ENCODE measurements around the gene PCYT2. TPM values are rescaled to one million over a fixed set of nuclear protein-coding genes. Genes with fewer than 3 reads are reported as not detected.
A peak's percentile ranks its signal among the peaks of the same experiment; 100 is the strongest.
"Not testable (repeated sequence)": the region's sequence is repeated elsewhere in the genome, so short reads cannot be mapped to it uniquely, and the experiment has no call there.

PCYT2 gene
- total RNA-seq, 2 experiments from 2014 or later, result 20.5 to 22.6 TPM

DNA sequence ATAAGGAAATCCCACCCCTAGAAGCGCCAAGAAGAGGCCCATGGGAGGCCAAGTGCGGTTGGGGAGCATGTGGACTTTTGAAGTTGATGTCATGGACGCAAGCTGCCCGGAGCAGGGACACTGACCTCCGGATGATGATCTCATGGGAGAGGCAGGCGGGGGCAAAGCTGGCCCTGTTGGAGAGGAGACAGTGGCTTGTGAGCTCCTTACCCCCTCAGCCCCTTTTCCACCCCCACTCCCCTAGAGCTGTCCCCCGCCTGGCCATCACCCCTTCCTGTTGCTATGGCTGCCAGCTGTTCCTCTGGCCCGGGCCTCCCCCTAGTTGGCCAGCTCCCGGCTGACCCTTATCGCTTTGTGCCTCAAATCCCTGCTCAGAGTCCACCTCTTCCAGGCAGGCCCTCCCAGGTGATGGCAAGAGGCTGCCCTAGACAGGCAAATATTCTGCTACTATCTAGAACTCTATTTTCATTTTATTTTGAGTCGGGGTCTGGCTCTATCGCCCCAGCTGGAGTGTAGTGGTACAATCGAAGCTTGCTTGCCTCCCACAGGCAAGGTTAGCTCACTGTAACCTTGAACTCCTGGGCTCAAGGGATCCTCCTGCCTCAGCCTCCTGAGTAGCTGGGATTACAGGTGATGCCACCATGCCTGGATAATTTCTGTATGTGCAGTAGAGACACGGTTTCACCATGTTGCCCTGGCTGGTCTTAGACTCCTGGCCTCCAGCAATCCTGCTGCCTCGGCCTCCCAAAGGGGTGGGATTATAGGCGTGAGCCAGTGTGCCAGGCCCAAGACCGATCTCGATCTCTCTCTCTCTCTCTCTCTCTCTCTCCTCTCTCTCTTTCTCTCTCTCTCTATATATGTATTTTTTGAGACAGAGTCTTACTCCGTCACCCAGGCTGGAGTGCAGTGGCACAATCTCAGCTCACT, 43.2 kb upstream of the PCYT2 start:
- Mint-ChIP-seq H3K27me3 (peaks cover 14% of the 10 kb centered on the region), H3K9me3 (no peaks in the 10 kb centered on the region)

DNA sequence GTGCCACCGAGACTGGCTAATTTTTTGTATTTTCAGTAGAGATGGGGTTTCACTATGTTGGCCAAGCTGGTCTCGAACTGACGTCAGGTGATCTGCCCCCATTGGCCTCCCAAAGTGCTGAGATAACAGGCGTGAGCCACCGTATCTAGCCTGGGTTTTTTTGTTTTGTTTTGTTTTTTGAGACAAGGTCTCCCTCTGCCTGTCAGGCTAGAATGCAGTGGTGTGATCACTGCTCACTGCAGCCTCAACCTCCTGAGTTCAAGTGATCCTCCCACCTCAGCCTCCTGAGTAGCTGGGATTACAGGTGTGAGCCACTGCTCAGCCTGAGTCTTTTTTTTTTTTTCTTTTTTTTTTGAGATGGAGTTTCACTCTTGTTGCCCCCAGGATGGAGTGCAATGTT, 42.2 kb upstream of the PCYT2 start:
- H3K4me1 Mint-ChIP-seq (ENCODE audit: low read depth); H3K36me3 Mint-ChIP-seq (ENCODE audit: low read depth); H3K27ac Mint-ChIP-seq; DNase-seq; H3K27me3 Mint-ChIP-seq; H3K4me3 Mint-ChIP-seq; H3K9me3 Mint-ChIP-seq; intact Hi-C loops (cut with micrococcal nuclease): not testable (repeated sequence)
- POLR2A ChIA-PET, result interaction anchor here (1.2 kb wide), 1 partner anchor 16 kb away, joined by 3 read pairs; no protein-coding TSS in a partner anchor
- CTCF ChIA-PET, result interaction anchor here (1.0 to 1.7 kb wide), 5 partner anchors 9 to 229 kb away, joined by 3 to 5 read pairs (median 3); no protein-coding TSS in a partner anchor
- ATAC-seq, result peak; percentile 24

More for the DNA sequence above, 43.2 kb upstream of the PCYT2 start:
- H3K4me3 Mint-ChIP-seq, result no peak overlapping the region
- no peak overlapping the region for H3K27ac Mint-ChIP-seq
- H3K36me3 Mint-ChIP-seq (ENCODE audit: low read depth), result no peaks in the 10 kb centered on the region
- CTCF ChIA-PET, result interaction anchor here (0.6 to 1.7 kb wide), 8 partner anchors 10 to 220 kb away, joined by 3 to 5 read pairs (median 3); no protein-coding TSS in a partner anchor
- intact Hi-C loops (cut with micrococcal nuclease), result loop anchor here (5.0 kb wide), 1 partner anchor 68 kb away; the partner anchor contains the start of genes CENPX and LRRC45
- POLR2A ChIA-PET, result interaction anchor here (1.2 kb wide), 1 partner anchor 17 kb away, joined by 3 read pairs; no protein-coding TSS in a partner anchor
- ATAC-seq (no peak), DNase-seq (no peak)
- no peaks in the 10 kb centered on the region for H3K4me1 Mint-ChIP-seq (ENCODE audit: low read depth)
- TF ChIP-seq, protein P1, sequence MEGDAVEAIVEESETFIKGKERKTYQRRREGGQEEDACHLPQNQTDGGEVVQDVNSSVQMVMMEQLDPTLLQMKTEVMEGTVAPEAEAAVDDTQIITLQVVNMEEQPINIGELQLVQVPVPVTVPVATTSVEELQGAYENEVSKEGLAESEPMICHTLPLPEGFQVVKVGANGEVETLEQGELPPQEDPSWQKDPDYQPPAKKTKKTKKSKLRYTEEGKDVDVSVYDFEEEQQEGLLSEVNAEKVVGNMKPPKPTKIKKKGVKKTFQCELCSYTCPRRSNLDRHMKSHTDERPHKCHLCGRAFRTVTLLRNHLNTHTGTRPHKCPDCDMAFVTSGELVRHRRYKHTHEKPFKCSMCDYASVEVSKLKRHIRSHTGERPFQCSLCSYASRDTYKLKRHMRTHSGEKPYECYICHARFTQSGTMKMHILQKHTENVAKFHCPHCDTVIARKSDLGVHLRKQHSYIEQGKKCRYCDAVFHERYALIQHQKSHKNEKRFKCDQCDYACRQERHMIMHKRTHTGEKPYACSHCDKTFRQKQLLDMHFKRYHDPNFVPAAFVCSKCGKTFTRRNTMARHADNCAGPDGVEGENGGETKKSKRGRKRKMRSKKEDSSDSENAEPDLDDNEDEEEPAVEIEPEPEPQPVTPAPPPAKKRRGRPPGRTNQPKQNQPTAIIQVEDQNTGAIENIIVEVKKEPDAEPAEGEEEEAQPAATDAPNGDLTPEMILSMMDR (IDR thresholded peaks at IDR 0.05), result no peak

DNA sequence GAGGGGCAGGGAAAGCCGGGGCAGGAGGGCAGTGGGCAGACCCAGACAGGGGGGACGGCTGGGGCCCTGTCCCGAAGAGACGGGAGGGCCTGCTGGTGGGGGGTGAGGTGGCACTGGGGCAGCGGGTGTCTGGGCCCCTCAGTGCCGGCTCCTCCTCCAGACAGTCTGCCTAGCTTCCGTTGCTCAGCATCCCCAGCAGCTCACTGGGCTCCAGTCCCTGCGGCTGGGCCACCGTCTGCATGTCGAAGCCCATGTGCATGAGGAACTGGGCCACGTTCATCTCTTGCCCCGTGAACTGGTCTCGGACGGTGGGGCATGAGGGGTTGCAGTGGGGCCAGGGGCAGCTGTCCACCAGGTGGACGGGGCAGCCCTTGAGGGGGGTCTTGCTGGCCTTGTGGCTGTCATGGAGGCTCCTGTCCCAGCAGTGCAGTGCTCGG, 41.6 kb upstream of the PCYT2 start:
- Mint-ChIP-seq H3K4me1 (ENCODE audit: low read depth) (no peaks in the 10 kb centered on the region), H3K4me3 (no peak overlapping the region), H3K27ac (no peak overlapping the region), H3K9me3 (no peaks in the 10 kb centered on the region), H3K27me3 (peaks cover 2% of the 10 kb centered on the region), H3K36me3 (ENCODE audit: low read depth) (no peaks in the 10 kb centered on the region)
- TF ChIP-seq, protein P1 (IDR thresholded peaks at IDR 0.05), result no peak
- POLR2A ChIA-PET, result no interaction called here
- CTCF ChIA-PET, result interaction anchor here (1.0 to 1.7 kb wide), 5 partner anchors 8 to 228 kb away, joined by 3 to 5 read pairs (median 3); no protein-coding TSS in a partner anchor
- ATAC-seq (no peak), DNase-seq (no peak)
- intact Hi-C loops (cut with micrococcal nuclease), result no loop called here

DNA sequence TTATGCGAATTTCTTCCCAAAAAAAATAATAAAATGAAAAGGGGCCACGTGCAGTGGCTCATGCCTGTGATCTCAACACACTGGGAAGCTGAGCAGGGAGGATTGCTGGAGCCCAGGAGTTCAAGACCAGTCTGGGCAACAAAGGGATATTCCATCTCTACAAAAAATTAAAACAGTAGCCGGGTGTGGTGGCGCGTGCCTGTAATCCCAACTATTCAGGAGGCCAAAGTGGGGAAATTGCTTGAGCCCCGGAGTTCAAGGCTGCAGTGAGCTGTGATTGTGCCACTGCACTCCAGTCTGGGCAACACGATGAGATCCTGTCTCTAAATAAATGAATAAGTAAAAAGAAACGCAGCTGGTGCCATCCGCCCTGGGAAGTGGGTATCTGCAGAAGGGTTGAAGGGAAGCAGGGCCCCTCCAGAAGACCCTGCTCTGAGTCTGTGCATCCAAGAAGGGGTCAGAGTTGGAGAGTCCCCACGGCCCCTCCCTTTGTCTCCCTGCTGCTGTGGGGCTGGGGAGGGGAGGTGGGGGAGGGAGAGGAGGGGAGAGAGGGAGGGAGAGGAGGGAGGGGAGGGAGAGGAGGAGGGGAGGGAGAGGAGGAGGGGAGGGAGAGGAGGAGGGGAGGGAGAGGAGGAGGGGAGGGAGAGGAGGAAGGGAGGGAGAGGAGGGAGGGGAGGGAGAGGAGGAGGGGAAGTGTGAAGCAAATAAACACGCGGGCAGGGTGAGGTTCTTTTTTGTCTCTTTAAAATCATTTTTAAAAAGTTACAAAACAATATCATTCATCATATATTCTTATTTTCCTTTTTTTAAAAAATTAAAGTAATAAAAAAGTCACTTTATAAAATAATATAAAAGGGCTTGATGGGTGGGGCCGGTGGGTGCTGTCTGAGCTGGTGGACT, 40.8 kb upstream of the PCYT2 start:
- Mint-ChIP-seq H3K27me3 (no peaks in the 10 kb centered on the region), H3K27ac (no peak overlapping the region), H3K4me1 (ENCODE audit: low read depth) (no peaks in the 10 kb centered on the region), H3K36me3 (ENCODE audit: low read depth) (no peaks in the 10 kb centered on the region), H3K4me3 (no peak overlapping the region), H3K9me3 (no peaks in the 10 kb centered on the region)
- TF ChIP-seq, protein P1 (IDR thresholded peaks at IDR 0.05), result no peak
- ATAC-seq (no peak), DNase-seq (no peak)
- POLR2A ChIA-PET, result interaction anchor here (1.0 kb wide), 1 partner anchor 10 kb away, joined by 5 read pairs; no protein-coding TSS in a partner anchor
- CTCF ChIA-PET, result interaction anchor here (1.6 kb wide), 2 partner anchors 14 to 79 kb away, joined by 3 to 4 read pairs; no protein-coding TSS in a partner anchor
- intact Hi-C loops (cut with micrococcal nuclease), result no loop called here

DNA sequence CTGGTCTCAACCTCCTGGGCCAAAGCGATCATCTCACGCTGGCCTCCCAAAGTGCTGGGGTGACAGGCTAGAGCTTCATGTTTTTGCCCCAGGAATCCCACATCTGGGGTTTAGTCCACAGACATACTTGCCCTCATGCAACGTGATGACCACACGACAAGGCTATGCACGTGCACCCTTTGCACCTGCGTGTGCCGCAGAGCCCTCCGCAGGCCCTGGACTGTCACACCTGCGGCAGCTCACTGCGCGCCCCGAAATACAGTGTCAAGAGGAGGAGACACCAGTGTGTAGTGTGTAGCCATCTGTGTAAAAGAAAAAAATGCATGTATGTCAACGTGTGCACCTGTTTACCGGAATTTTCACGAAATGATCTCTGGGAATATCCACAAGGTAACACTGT, 39.3 kb upstream of the PCYT2 start:
- POLR2A ChIA-PET, result no interaction called here
- H3K9me3 Mint-ChIP-seq, result no peaks in the 10 kb centered on the region
- TF ChIP-seq, protein P1 (IDR thresholded peaks at IDR 0.05), result no peak
- CTCF ChIA-PET, result interaction anchor here (0.9 to 4.0 kb wide), 3 partner anchors 9 to 80 kb away, joined by 3 to 24 read pairs (median 4); partner anchors contain the start of gene NOTUM
- H3K27me3 Mint-ChIP-seq, result no peaks in the 10 kb centered on the region
- intact Hi-C loops (cut with micrococcal nuclease), result no loop called here
- ATAC-seq (no peak), DNase-seq (no peak)
- no peaks in the 10 kb centered on the region for H3K4me1 Mint-ChIP-seq (ENCODE audit: low read depth)
- no peak overlapping the region for H3K27ac Mint-ChIP-seq
- H3K4me3 Mint-ChIP-seq, result no peak overlapping the region
- no peaks in the 10 kb centered on the region for H3K36me3 Mint-ChIP-seq (ENCODE audit: low read depth)

All from activated CD8-positive, alpha-beta T cell treated with anti-CD3 and anti-CD28 coated beads for 36 hours (primary cell).